GM12801 (cell line): ENCODE results near the gene ZNF680.

Experiments used
- TF ChIP-seq, protein P1 (sequence below): IDR thresholded peaks from one replicate; pipeline ENCODE4 v1.5.1; 2011; ENCODE audit warnings: control low read depth; ENCODE audit not compliant: insufficient read length; ENCODE audit errors: extremely low read depth

The ZNF680 gene

DNA sequence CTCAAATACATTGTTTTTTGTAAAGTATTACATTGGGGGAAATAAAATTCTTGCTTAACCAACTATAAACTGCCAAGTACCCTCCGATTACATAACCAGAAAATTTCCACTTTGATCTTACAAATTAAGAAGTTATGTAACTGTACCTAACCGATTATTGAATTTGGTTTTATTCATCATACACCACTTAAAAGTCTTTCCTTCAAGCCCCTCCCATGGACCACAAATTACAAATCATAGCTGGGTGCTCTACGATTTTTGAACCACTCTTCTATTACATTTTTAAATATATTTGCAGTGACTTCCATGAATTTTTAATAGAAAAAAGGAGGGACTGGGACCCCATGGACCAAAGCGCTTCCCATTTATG is 630 bp downstream of the ZNF680 start:
- TF ChIP-seq, protein P1, sequence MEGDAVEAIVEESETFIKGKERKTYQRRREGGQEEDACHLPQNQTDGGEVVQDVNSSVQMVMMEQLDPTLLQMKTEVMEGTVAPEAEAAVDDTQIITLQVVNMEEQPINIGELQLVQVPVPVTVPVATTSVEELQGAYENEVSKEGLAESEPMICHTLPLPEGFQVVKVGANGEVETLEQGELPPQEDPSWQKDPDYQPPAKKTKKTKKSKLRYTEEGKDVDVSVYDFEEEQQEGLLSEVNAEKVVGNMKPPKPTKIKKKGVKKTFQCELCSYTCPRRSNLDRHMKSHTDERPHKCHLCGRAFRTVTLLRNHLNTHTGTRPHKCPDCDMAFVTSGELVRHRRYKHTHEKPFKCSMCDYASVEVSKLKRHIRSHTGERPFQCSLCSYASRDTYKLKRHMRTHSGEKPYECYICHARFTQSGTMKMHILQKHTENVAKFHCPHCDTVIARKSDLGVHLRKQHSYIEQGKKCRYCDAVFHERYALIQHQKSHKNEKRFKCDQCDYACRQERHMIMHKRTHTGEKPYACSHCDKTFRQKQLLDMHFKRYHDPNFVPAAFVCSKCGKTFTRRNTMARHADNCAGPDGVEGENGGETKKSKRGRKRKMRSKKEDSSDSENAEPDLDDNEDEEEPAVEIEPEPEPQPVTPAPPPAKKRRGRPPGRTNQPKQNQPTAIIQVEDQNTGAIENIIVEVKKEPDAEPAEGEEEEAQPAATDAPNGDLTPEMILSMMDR, result no peak

DNA sequence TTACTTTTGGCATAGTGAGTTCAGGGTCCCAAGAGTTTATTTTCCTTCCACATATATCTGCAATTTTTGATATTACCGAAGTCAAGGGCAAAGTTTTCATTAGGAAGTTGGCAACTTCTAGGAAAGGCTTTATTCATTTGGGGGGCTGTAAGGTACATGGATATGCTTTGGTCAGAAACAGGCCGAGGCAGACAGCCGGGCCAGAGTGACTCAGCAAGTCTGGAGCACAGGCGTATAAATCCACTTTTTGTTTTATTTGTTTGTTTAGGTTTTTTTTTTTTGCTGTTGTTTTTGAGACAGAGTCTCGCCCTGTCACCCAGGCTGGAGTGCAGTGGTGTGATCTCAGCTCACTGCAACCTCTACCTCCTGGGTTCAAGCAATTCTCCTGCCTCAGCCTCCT is 3.7 kb downstream of the ZNF680 start:
- TF ChIP-seq, protein P1, result no peak

DNA sequence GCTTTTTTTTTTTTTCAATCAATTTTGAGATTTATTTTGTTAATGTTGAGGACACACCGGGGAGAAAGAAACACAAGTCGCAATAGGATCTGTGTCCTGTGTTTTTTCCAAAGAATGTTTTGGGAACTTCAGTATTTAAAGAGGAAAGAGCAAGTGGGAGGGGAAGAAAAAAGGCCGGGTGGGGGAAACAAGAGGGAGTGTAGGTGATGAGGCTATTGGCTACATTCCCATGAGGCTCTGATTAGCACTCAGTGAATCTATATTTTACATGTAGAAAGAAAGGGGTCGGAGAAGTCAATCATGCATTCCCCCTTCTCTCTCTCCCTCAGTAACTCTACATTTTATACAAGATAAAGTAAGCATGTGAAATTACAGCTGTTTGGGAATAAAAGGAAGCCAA is 4.1 kb downstream of the ZNF680 start:
- TF ChIP-seq, protein P1, result no peak

DNA sequence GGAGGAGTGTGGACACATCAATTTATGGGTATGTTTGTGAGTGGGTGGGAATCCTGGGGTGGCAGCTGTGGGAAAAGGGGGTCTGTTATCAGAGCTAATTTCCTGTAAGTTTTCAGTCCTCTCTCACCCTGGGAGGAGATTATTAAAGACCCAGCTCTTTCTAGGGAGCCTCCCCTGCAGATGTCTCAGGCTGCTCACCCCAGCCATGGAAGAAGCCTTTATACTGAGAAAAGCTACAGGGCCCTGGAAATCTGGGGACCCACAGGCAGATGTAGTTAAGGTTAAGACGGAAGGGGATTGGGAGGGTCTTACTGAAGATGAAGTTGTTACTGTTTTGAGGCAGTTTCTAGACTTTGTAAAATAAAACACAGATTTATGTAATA is 4.6 kb downstream of the ZNF680 start:
- TF ChIP-seq, protein P1, result no peak

DNA sequence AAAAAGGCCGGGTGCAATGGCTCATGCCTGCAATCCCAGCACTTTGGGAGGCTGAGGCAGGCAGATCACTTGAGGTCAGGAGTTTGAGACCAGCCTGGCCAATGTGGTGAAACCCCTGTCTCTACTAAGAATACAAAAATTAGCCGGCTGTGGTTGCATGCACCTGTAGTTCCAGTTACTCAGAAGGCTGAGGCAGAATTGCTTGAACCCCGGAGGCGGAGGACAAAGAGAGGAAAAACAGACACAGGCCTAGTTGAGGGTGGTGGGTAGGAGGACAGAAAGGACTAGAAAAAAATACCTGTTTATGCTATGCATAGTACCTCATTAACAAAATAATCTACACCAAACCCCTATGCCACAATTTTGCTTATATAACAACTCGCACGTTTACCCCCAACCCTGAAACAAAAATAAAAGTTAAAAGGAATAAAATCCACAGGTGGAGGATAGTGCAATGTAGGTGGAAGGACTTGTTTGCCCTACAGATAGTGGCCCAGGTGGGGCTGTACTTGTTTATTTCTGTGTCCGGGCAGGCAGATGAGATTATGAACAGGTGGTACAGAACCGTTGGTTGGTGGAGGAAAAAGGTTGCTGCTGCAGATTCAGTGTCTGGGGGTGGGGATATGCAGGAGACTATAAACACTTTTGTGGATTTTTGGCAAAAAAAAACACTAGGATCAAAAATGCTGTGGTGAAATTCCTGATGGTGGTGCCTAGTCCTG is 5.1 kb downstream of the ZNF680 start:
- TF ChIP-seq, protein P1, result no peak

DNA sequence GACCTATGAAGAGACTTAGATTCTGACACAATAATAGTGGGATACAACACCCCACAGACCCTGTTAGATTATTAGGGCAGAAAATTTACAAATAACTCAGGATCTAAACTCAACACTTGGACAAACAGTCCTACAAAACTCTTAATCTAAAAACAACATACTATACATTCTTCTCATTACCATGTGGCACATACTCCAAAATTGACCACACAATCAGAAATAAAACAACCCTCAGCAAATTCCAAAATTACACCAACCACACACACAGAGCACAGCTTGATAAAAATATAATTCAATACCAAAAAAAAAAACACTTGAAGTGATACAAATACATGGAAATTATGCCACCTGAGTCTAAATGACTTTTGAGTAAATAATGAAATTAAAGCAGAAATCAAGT is 7.8 kb downstream of the ZNF680 start:
- TF ChIP-seq, protein P1, result no peak

DNA sequence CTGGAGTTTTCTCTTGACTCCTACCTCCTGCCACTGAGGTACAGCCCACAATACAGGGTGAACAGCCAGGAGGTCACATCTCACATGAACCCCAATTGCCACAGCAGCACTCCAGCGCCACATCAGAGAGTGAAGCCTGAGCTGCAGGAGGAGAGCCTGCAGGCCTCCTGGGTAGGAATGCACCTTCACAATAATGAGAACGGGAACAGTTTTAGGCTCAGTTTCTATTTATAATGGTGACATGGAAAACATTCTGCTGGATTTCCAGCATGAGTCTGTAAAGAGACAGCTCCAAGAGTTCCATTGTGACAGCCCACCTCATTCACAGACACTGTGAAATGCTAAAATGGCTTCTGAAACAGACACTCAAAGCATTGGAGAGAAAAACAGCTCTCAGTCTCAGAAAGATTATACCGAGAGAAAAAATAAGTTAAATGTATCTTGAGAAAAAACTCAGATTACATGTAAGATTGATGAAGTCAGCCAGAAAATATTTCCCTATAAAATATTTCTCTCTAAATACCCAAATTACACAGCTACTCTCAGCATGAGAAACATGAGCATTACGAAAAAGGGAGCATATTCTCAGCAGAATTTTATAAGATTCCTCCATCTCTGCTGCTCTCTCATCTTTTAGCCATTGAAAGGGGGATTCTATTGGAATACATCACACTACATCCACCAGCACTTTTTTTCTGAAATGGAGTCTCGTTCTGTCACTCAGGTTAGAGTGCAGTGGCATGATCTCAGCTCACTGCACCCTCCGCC is 11.3 kb downstream of the ZNF680 start:
- TF ChIP-seq, protein P1, result no peak
